CD14-positive monocyte (primary cell): ENCODE data around the gene CAPN1. TPM values are rescaled to one million over a fixed set of nuclear protein-coding genes. Genes with fewer than 3 reads are reported as not detected.
"Not testable (repeated sequence)": the region's sequence is repeated elsewhere in the genome, so short reads cannot be mapped to it uniquely, and the experiment has no call there.

ENCODE experiments used
- DNase-seq, 3 donors: peaks; one replicate each; pipeline ENCODE4 v3.0.0-alpha.2; 2011 to 2022
- H2AFZ ChIP-seq: 2 replicates; pipeline ENCODE4 v1.6.0; 2012; ENCODE audit warnings: mild to moderate bottlenecking, low read depth, low read length, inconsistent platforms; ENCODE audit not compliant: insufficient read depth, poor library complexity, severe bottlenecking
- H3K27ac ChIP-seq, 2 donors: 1 replicate in 1 of 2; 2 replicates in 1 of 2; pipeline ENCODE4 v1.5.1; 2012 to 2013; ENCODE audit warnings: low read length in 2 of 2, control low read depth in 1 of 2, inconsistent platforms in 1 of 2, low read depth in 1 of 2, mild to moderate bottlenecking in 1 of 2
- H3K27me3 ChIP-seq, 2 donors: one replicate each; pipeline versions ENCODE4 v1.6.0 to v1.6.1; 2011 to 2013; ENCODE audit warnings: low read length in 2 of 2; ENCODE audit not compliant: control insufficient read depth in 2 of 2, insufficient read depth in 2 of 2
- H3K36me3 ChIP-seq, 2 donors: replicated peaks in 1 of 2; 1 replicate in 1 of 2; 2 replicates in 1 of 2; pipeline versions ENCODE4 v1.5.1 to v1.6.1; 2012 to 2013; ENCODE audit warnings: low read length in 2 of 2, control low read depth in 1 of 2, inconsistent platforms in 1 of 2, mild to moderate bottlenecking in 1 of 2; ENCODE audit not compliant: insufficient read depth in 2 of 2, control insufficient read depth in 1 of 2
- H3K4me1 ChIP-seq, 2 donors: 1 replicate in 1 of 2; 2 replicates in 1 of 2; pipeline versions ENCODE4 v1.5.1 to v1.6.1; 2012 to 2013; ENCODE audit warnings: low read length in 2 of 2, control low read depth in 1 of 2, inconsistent platforms in 1 of 2, mild to moderate bottlenecking in 1 of 2, moderate library complexity in 1 of 2; ENCODE audit not compliant: insufficient read depth in 2 of 2, control insufficient read depth in 1 of 2
- H3K4me2 ChIP-seq: replicated peaks from 2 replicates; pipeline ENCODE3; 2012; ENCODE audit warnings: low read length, moderate library complexity, mild to moderate bottlenecking; ENCODE audit not compliant: poor library complexity, severe bottlenecking; ENCODE audit errors: extremely low read depth
- H3K4me3 ChIP-seq, 3 experiments: fragments of 200-600 bp in 1 of 3; sonication (generic) in 1 of 3; replicated peaks in 1 of 3; 1 replicate in 2 of 3; 2 replicates in 1 of 3; pipeline ENCODE4 v1.5.1; 2011 to 2013; ENCODE audit warnings: low read length in 3 of 3, mild to moderate bottlenecking in 3 of 3, control low read depth in 2 of 3, low read depth in 2 of 3, inconsistent platforms in 1 of 3, moderate library complexity in 1 of 3
- H3K79me2 ChIP-seq: 2 replicates; pipeline ENCODE4 v1.6.0; 2012; ENCODE audit warnings: mild to moderate bottlenecking, control low read depth, inconsistent platforms, low read length, moderate library complexity; ENCODE audit not compliant: insufficient read depth
- H3K9ac ChIP-seq: 2 replicates; pipeline ENCODE4 v1.6.0; 2017; ENCODE audit warnings: low read length, mild to moderate bottlenecking; ENCODE audit not compliant: insufficient read depth, poor library complexity, severe bottlenecking
- H3K9me3 ChIP-seq, 2 donors: replicated peaks in 1 of 2; 1 replicate in 1 of 2; 2 replicates in 1 of 2; pipeline versions ENCODE4 v1.5.1 to v1.6.1; 2012 to 2013; ENCODE audit warnings: low read length in 2 of 2, control low read depth in 1 of 2; ENCODE audit not compliant: control insufficient read depth in 1 of 2, insufficient read depth in 1 of 2
- H4K20me1 ChIP-seq: 2 replicates; pipeline ENCODE4 v1.6.0; 2012; ENCODE audit warnings: mild to moderate bottlenecking, low read length, control low read depth, moderate library complexity; ENCODE audit not compliant: insufficient read depth
- H3K27ac Mint-ChIP-seq, 7 donors: one replicate each; pipeline ENCODE4 v1.8.0; 2020; ENCODE audit warnings: mild to moderate bottlenecking in 7 of 7, mixed read lengths in 7 of 7, moderate library complexity in 6 of 7, inconsistent platforms in 2 of 7
- H3K27me3 Mint-ChIP-seq, 3 donors: one replicate each; pipeline ENCODE4 v1.8.0; 2021 to 2022; ENCODE audit warnings: low read depth in 3 of 3, mild to moderate bottlenecking in 3 of 3, mixed read lengths in 3 of 3, moderate library complexity in 3 of 3, inconsistent platforms in 1 of 3
- H3K36me3 Mint-ChIP-seq, 2 donors: one replicate each; pipeline ENCODE4 v1.8.0; 2020; ENCODE audit warnings: mixed read lengths in 2 of 2, inconsistent platforms in 1 of 2, mild to moderate bottlenecking in 1 of 2
- H3K4me1 Mint-ChIP-seq: one replicate; pipeline ENCODE4 v1.8.0; 2020; ENCODE audit warnings: mild to moderate bottlenecking, mixed read lengths
- H3K4me3 Mint-ChIP-seq, 2 donors: one replicate each; pipeline ENCODE4 v1.8.0; 2020; ENCODE audit warnings: mild to moderate bottlenecking in 2 of 2, mixed read lengths in 2 of 2, moderate library complexity in 1 of 2
- H3K9me3 Mint-ChIP-seq, 7 donors: one replicate each; pipeline ENCODE4 v1.8.0; 2020 to 2022; ENCODE audit warnings: mixed read lengths in 7 of 7, mild to moderate bottlenecking in 6 of 7, moderate library complexity in 6 of 7, inconsistent platforms in 2 of 7
- CTCF ChIP-seq: fragments of 200-600 bp; IDR thresholded peaks from one replicate; pipeline ENCODE4 v1.8.0; 2022; ENCODE audit warnings: antibody characterized with exemption, mild to moderate bottlenecking
- WGBS: methylation state at CpG from one replicate; pipeline ENCODE4 v1.1.5; 2013; ENCODE audit warnings: missing lambda C conversion rate; ENCODE audit not compliant: insufficient coverage; 5-methylcytosine and 5-hydroxymethylcytosine counted together
- intact Hi-C, 2 donors: fragments of 100-400 bp; cut with micrococcal nuclease; formaldehyde crosslinking; loops; one replicate each; pipeline versions ENCODE4 v1.15.0 to v1.15.1; 2023
- polyA plus RNA-seq, 3 donors: library from polyadenylated mRNA; depleted of rRNA in 1 of 3; unstranded in 2 of 3; stranded (reverse) in 1 of 3; fragments of 300-500 nt in 2 of 3; fragments of >200 nt in 1 of 3; fragmentation: Illumina TruSeq in 2 of 3; gene quantifications; 1 replicate in 2 of 3; 2 replicates in 1 of 3; pipeline ENCODE4 v1.2.3, GENCODE V29; 2012 to 2021

CAPN1 gene
- polyA plus RNA-seq, 3 donors, result 128 to 140 (median 129) TPM

- H3K27me3 Mint-ChIP-seq, result peaks cover 0 to 5% (median 2%) of the 10 kb centered on the region in 3 donors
- Histone ChIP-seq H3K36me3 (no peaks in the 10 kb centered on the region), H3K79me2 (no peaks in the 10 kb centered on the region), H4K20me1 (no peaks in the 10 kb centered on the region), H3K9me3 (no peaks in the 10 kb centered on the region), H2AFZ (no peak overlapping the region), H3K9ac (no peak overlapping the region), H3K4me3 (no peak overlapping the region), H3K27ac (no peak overlapping the region), H3K27me3 (no peaks in the 10 kb centered on the region), H3K4me1 (peaks cover 5 to 6% of the 10 kb centered on the region in 2 donors), H3K4me2 (no peak overlapping the region)
- H3K4me3 Mint-ChIP-seq, result no peak overlapping the region
- no peak for TF ChIP-seq CTCF
- H3K27ac Mint-ChIP-seq, result no peak overlapping the region
- peaks cover 11% of the 10 kb centered on the region for H3K4me1 Mint-ChIP-seq
- intact Hi-C loops, result loop anchor here in 1 of 2 donors (5.0 kb wide), 1 partner anchor 230 kb away; no protein-coding TSS in a partner anchor
- WGBS, result 96% methylated on average over 7 of the region's 10 CpGs
- no peaks in the 10 kb centered on the region for H3K9me3 Mint-ChIP-seq
- DNase-seq, result no peak
- no peaks in the 10 kb centered on the region for H3K36me3 Mint-ChIP-seq
Measured at GRCh38 chr11:65172600-65172999, 9.1 kb upstream of the CAPN1 start.

GRCh38 chr11:65174571-65175010 is 7.1 kb upstream of the CAPN1 start:
- not testable (repeated sequence) for H4K20me1 ChIP-seq, H3K4me1 ChIP-seq, H3K4me3 ChIP-seq, H3K27ac ChIP-seq, H3K4me3 Mint-ChIP-seq, H3K27me3 ChIP-seq, H2AFZ ChIP-seq, H3K9me3 Mint-ChIP-seq, H3K9ac ChIP-seq, H3K36me3 ChIP-seq, H3K79me2 ChIP-seq, H3K4me2 ChIP-seq, H3K36me3 Mint-ChIP-seq, H3K4me1 Mint-ChIP-seq, H3K27ac Mint-ChIP-seq, DNase-seq, H3K27me3 Mint-ChIP-seq, H3K9me3 ChIP-seq
- intact Hi-C loops, result loop anchor here in 1 of 2 donors (5.0 kb wide), 1 partner anchor 232 kb away; no protein-coding TSS in a partner anchor
- WGBS, result 80% methylated on average over 1 of the region's 2 CpGs
